OCI-LY1 (cell line): ENCODE results near the gene UBLCP1.
"Not testable (repeated sequence)": the region's sequence is repeated elsewhere in the genome, so short reads cannot be mapped to it uniquely, and the experiment has no call there.

ENCODE experiments used
- H2AFZ ChIP-seq: fragments of 200-600 bp; sonication (generic), shearing (Covaris generic); 2 replicates; pipeline ENCODE4 v1.6.0; 2014; ENCODE audit warnings: antibody characterized with exemption, mild to moderate bottlenecking, low read length
- H3F3A ChIP-seq: fragments of 200-600 bp; sonication (generic), shearing (Covaris generic); 2 replicates; pipeline ENCODE4 v1.6.0; 2014; ENCODE audit warnings: mild to moderate bottlenecking, antibody characterized with exemption, low read length, moderate library complexity; ENCODE audit not compliant: insufficient read depth
- H3K27ac ChIP-seq: fragments of 200-600 bp; sonication (generic); 2 replicates; pipeline ENCODE4 v1.5.1; 2014; ENCODE audit warnings: low read length, mixed run types, mild to moderate bottlenecking, low read depth; ENCODE audit not compliant: poor library complexity, severe bottlenecking
- H3K27me3 ChIP-seq: fragments of 200-600 bp; sonication (generic); 2 replicates; pipeline ENCODE4 v1.6.0; 2014; ENCODE audit warnings: antibody characterized with exemption, mild to moderate bottlenecking, low read length, moderate library complexity; ENCODE audit not compliant: insufficient read depth
- H3K36me3 ChIP-seq: fragments of 200-600 bp; sonication (generic); 2 replicates; pipeline ENCODE4 v1.6.1; 2014; ENCODE audit warnings: mild to moderate bottlenecking, antibody characterized with exemption, low read length, moderate library complexity, mixed read lengths; ENCODE audit not compliant: insufficient read depth
- H3K4me1 ChIP-seq: fragments of 200-600 bp; sonication (generic); 2 replicates; pipeline ENCODE4 v1.5.1; 2014; ENCODE audit warnings: mild to moderate bottlenecking, low read length, moderate library complexity; ENCODE audit not compliant: insufficient read depth, severe bottlenecking
- H3K4me2 ChIP-seq: fragments of 200-600 bp; sonication (generic), shearing (Covaris generic); 2 replicates; pipeline ENCODE4 v1.6.1; 2014; ENCODE audit warnings: low read length
- H3K4me3 ChIP-seq: fragments of 200-600 bp; sonication (generic); 2 replicates; pipeline ENCODE4 v1.5.1; 2014; ENCODE audit warnings: low read length, low read depth, mild to moderate bottlenecking, mixed read lengths; ENCODE audit not compliant: poor library complexity, severe bottlenecking
- H3K79me2 ChIP-seq: fragments of 200-600 bp; shearing (Covaris generic); 2 replicates; pipeline ENCODE4 v1.6.1; 2016; ENCODE audit warnings: mixed run types, low read length, mixed read lengths; ENCODE audit not compliant: insufficient read depth
- H3K9ac ChIP-seq: fragments of 200-600 bp; sonication (generic), shearing (Covaris generic); 2 replicates; pipeline ENCODE4 v1.6.1; 2014; ENCODE audit warnings: mild to moderate bottlenecking, low read length, mixed read lengths
- H3K9me2 ChIP-seq: fragments of 200-600 bp; sonication (generic), shearing (Covaris generic); 2 replicates; pipeline ENCODE4 v1.6.1; 2014; ENCODE audit warnings: low read depth, mild to moderate bottlenecking, low read length, mixed read lengths
- H3K9me3 ChIP-seq: fragments of 200-600 bp; shearing (Covaris generic); 2 replicates; pipeline ENCODE4 v1.6.1; 2014; ENCODE audit warnings: low read length, mixed read lengths
- H4K20me1 ChIP-seq: fragments of 200-600 bp; sonication (generic), shearing (Covaris generic); 2 replicates; pipeline ENCODE4 v1.6.0; 2016; ENCODE audit warnings: mild to moderate bottlenecking, low read length; ENCODE audit not compliant: insufficient read depth
- CTCF ChIP-seq: fragments of 200-600 bp; sonication (generic), shearing (Covaris generic); IDR thresholded peaks from 2 replicates; pipeline ENCODE4 v1.5.1; 2017; ENCODE audit warnings: mild to moderate bottlenecking, antibody characterized with exemption, low read length, moderate library complexity, mixed read lengths
- EZH2 ChIP-seq: fragments of 200-600 bp; sonication (generic), shearing (Covaris generic); IDR thresholded peaks from 2 replicates; pipeline ENCODE4 v1.8.0; 2017; ENCODE audit warnings: borderline replicate concordance, mixed run types, mild to moderate bottlenecking, antibody characterized with exemption, low read length, moderate library complexity, mixed read lengths

The UBLCP1 gene

DNA sequence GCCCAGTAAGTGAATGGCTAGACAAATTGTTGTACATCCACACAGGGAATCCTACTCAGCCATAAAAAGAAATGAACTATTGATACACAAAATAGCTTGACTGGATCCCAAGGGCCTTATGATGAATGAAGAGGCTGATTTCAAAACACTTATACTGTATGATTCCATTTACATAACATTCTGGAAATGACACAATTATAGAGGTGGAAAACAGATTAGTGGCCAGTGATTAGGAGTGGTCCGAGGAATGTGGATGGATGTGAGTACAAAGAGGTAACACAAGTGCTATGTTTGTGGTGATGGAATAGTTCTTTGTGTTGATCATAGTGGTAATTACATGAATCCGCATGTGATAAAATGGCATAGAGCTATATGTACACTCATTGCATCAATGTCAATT is 4.7 kb upstream of the UBLCP1 start:
- Histone ChIP-seq H2AFZ (no peak overlapping the region), H3K4me1 (peaks cover 8% of the 10 kb centered on the region), H3K36me3 (no peaks in the 10 kb centered on the region), H4K20me1 (no peaks in the 10 kb centered on the region), H3K4me2 (no peak overlapping the region), H3K27me3 (no peaks in the 10 kb centered on the region; the same call in 1 of the 2 replicates), H3K27ac (no peak overlapping the region), H3K9me3 (no peaks in the 10 kb centered on the region; the same call in 1 of the 2 replicates), H3K79me2 (no peaks in the 10 kb centered on the region), H3K4me3 (no peak overlapping the region), H3K9ac (no peak overlapping the region), H3K9me2 (no peaks in the 10 kb centered on the region), H3F3A (no peaks in the 10 kb centered on the region)
- TF ChIP-seq CTCF, result no peak

DNA sequence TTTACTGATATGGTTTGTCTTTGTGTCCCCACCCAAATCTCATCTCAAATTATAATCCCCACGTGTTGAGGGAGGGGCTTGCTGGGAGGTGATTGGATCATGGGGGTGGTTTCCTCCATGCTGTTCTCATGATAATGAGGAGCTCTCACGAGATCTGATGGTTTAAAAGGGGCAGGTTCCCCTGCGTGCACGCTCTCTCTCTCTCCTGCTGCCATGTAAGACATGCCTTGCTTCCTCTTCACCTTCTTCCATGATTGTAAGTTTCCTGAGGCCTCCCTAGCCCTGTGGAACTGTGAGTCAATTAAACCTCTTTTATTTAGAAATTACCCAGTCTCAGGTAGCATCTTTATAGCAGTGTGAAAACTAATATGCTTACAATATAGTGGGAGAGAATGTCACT is 2.9 kb upstream of the UBLCP1 start:
- H3K36me3 ChIP-seq, H3K9me3 ChIP-seq, H3K4me2 ChIP-seq, H3K9me2 ChIP-seq, H2AFZ ChIP-seq, H3K27ac ChIP-seq, H3K79me2 ChIP-seq, H3F3A ChIP-seq, H3K27me3 ChIP-seq, H3K4me3 ChIP-seq, H3K9ac ChIP-seq, H4K20me1 ChIP-seq: not testable (repeated sequence)
- H3K4me1 ChIP-seq, result peaks cover 19% of the 10 kb centered on the region

GRCh38 chr5:159262472-159262858 is 625 bp upstream of the UBLCP1 start:
- Histone ChIP-seq H3K27me3 (no peaks in the 10 kb centered on the region; the same call in 1 of the 2 replicates), H3K9me2 (no peaks in the 10 kb centered on the region), H3K9me3 (no peaks in the 10 kb centered on the region; the same call in 1 of the 2 replicates), H3K4me1 (peaks cover 19% of the 10 kb centered on the region), H3K27ac (peak overlapping the region; percentile 86), H3K79me2 (peaks cover 4% of the 10 kb centered on the region; the same call in 1 of the 2 replicates), H2AFZ (no peak overlapping the region; the same call in 1 of the 2 replicates), H3K4me2 (peak overlapping the region; percentile 79), H3K36me3 (peaks cover 11% of the 10 kb centered on the region), H3K9ac (peak overlapping the region; percentile 82), H4K20me1 (no peaks in the 10 kb centered on the region), H3F3A (no peaks in the 10 kb centered on the region), H3K4me3 (peak overlapping the region; percentile 87)
- TF ChIP-seq EZH2 (no peak), CTCF (no peak)

DNA sequence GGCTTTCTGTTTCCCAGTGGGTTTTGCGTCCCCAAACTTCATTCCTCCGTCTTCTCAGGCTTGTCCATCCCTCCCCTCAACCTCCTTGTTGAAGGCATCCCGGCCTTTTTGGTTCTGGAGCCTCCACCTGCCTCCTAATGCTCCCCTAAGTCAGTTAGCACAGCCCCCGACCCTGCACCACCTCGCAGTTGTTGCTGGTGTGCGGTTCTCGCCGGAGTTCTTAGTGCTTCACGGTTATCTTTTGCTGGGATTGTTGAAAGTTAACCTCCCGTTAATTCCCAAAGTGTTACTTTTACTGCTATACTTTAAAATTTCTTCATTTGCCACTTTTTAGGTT is 447 bp downstream of the UBLCP1 start:
- H3K27ac ChIP-seq, result no peak overlapping the region
- no peaks in the 10 kb centered on the region for H4K20me1 ChIP-seq
- H3K36me3 ChIP-seq, result peaks cover 21% of the 10 kb centered on the region
- no peak overlapping the region for H2AFZ ChIP-seq
- peak overlapping the region; percentile 87 for H3K4me3 ChIP-seq
- peak overlapping the region; percentile 82 for H3K9ac ChIP-seq
- no peaks in the 10 kb centered on the region; the same call in 1 of the 2 replicates for H3K27me3 ChIP-seq
- TF ChIP-seq CTCF (no peak), EZH2 (no peak)
- peaks cover 4% of the 10 kb centered on the region; the same call in 1 of the 2 replicates for H3K79me2 ChIP-seq
- H3K4me2 ChIP-seq, result peak overlapping the region; percentile 79
- peaks cover 4% of the 10 kb centered on the region; the same call in 1 of the 2 replicates for H3K9me3 ChIP-seq
- H3F3A ChIP-seq, result no peaks in the 10 kb centered on the region
- peaks cover 19% of the 10 kb centered on the region for H3K4me1 ChIP-seq
- H3K9me2 ChIP-seq, result no peaks in the 10 kb centered on the region

DNA sequence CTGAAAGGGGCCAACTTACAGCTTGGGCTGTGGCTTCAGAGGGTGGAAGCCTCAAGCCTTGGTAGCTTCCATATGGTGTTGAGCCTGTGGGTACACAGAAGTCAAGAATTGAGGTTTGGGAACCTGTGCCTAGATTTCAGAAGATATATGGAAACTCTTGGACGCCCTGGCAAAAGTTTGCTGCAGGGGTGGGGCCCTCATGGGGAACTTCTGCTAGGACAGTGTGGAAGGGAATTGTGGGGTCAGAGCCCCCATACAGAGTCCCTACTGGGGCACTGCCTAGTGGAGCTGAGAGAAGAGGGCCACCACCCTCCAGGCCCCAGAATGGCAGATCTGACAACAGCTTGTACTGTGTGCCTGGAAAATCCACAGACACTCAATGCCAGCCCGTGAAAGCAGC is 3.7 kb downstream of the UBLCP1 start:
- not testable (repeated sequence) for H3F3A ChIP-seq, H3K9me3 ChIP-seq, H2AFZ ChIP-seq, H3K9me2 ChIP-seq, H4K20me1 ChIP-seq, H3K4me2 ChIP-seq, H3K27ac ChIP-seq, H3K79me2 ChIP-seq, H3K9ac ChIP-seq, H3K4me3 ChIP-seq, H3K27me3 ChIP-seq
- H3K36me3 ChIP-seq, result peaks cover 44% of the 10 kb centered on the region
- H3K4me1 ChIP-seq, result peaks cover 19% of the 10 kb centered on the region
